Gastroesophageal sphincter (tissue), 3 donors: ENCODE results near the gene ZNF219.

Experiments
- CTCF ChIP-seq, 4 experiments: fragments of 200-600 bp in 2 of 4; fragments of 450-650 bp in 2 of 4; sonication (generic) in 1 of 4; IDR thresholded peaks; one replicate each; pipeline ENCODE4 v1.5.1; 2017 to 2019; ENCODE audit warnings: antibody characterized with exemption in 4 of 4, mild to moderate bottlenecking in 2 of 4, moderate library complexity in 2 of 4
- EP300 ChIP-seq: sonication (generic); formaldehyde crosslinking; IDR thresholded peaks from one replicate; pipeline ENCODE4 v1.6.1; 2017; ENCODE audit warnings: antibody characterized with exemption, mild to moderate bottlenecking
- POLR2A ChIP-seq, 2 donors: fragments of 450-650 bp; IDR thresholded peaks; one replicate each; pipeline ENCODE4 v1.6.1; 2017; ENCODE audit warnings: antibody characterized with exemption in 2 of 2, mild to moderate bottlenecking in 2 of 2, moderate library complexity in 1 of 2
- POLR2AphosphoS5 ChIP-seq: sonication (generic); formaldehyde crosslinking; IDR thresholded peaks from one replicate; pipeline ENCODE4 v1.6.1; 2017; ENCODE audit warnings: antibody characterized with exemption

- no peak for TF ChIP-seq CTCF (IDR thresholded peaks at IDR 0.05)
- TF ChIP-seq POLR2A (IDR thresholded peaks at IDR 0.05), result no peak
- TF ChIP-seq EP300, result no peak
- no peak for TF ChIP-seq POLR2AphosphoS5
Observed at GRCh38 chr14:21098892-21099595, 589 bp upstream of the ZNF219 start.
